Measurements from ENCODE around the gene SRP14.
"Not testable (repeated sequence)": the region's sequence is repeated elsewhere in the genome, so short reads cannot be mapped to it uniquely, and the experiment has no call there.

DNA sequence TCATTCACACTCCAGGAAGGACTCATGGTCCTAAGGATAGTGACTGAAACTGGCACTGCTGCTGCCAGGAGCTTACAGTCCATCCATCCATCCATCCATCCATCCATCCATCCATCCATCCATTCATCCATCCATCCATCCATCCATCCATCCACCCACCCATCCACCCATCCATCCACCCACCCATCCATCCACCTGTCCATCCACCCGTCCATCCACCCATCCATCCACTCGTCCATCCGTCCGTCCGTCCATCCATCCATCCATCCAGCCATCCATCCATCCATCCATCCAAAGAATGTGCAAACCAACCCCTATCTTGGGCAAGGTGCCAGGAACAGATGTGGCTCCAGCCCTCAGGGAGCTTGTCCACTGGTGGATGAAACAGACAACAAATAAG, 46.0 kb downstream of the SRP14 start:
- TF ChIP-seq, protein P1, sequence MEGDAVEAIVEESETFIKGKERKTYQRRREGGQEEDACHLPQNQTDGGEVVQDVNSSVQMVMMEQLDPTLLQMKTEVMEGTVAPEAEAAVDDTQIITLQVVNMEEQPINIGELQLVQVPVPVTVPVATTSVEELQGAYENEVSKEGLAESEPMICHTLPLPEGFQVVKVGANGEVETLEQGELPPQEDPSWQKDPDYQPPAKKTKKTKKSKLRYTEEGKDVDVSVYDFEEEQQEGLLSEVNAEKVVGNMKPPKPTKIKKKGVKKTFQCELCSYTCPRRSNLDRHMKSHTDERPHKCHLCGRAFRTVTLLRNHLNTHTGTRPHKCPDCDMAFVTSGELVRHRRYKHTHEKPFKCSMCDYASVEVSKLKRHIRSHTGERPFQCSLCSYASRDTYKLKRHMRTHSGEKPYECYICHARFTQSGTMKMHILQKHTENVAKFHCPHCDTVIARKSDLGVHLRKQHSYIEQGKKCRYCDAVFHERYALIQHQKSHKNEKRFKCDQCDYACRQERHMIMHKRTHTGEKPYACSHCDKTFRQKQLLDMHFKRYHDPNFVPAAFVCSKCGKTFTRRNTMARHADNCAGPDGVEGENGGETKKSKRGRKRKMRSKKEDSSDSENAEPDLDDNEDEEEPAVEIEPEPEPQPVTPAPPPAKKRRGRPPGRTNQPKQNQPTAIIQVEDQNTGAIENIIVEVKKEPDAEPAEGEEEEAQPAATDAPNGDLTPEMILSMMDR (conservative IDR thresholded peaks at IDR 0.05), result not testable (repeated sequence)
- TF ChIP-seq ZFX (IDR thresholded peaks at IDR 0.05), result not testable (repeated sequence)
